GM12891 (cell line): ENCODE measurements around the gene PUDP.
"Not testable (repeated sequence)": the region's sequence is repeated elsewhere in the genome, so short reads cannot be mapped to it uniquely, and the experiment has no call there.

Source experiments
- DNase-seq: peaks from one replicate; pipeline ENCODE4 v3.0.0; 2011; ENCODE audit warnings: low spot score; ENCODE audit not compliant: insufficient read length
- FAIRE-seq: peaks from 2 replicates; lab custom pipeline; 2011; peaks lifted over from hg19 to GRCh38; lab: Jason Lieb, UNC
- PAX5 ChIP-seq: IDR thresholded peaks from 2 replicates; pipeline ENCODE4 v1.6.1; 2011; ENCODE audit warnings: low read length, moderate library complexity, mild to moderate bottlenecking; ENCODE audit not compliant: insufficient read depth, severe bottlenecking
- POLR2A ChIP-seq: IDR thresholded peaks from 2 replicates; pipeline ENCODE4 v1.6.1; 2011; ENCODE audit warnings: low read depth, low read length, control low read depth
- POLR2AphosphoS5 ChIP-seq: IDR thresholded peaks from 2 replicates; pipeline ENCODE4 v1.6.1; 2011; ENCODE audit warnings: low read depth, low read length, control low read depth
- POU2F2 ChIP-seq: IDR thresholded peaks from 2 replicates; pipeline ENCODE4 v1.6.1; 2011; ENCODE audit warnings: low read depth, mild to moderate bottlenecking, control low read depth, low read length, moderate library complexity
- SPI1 ChIP-seq: IDR thresholded peaks from 2 replicates; pipeline ENCODE4 v1.6.1; 2011; ENCODE audit warnings: low read depth, low read length, control low read depth
- TAF1 ChIP-seq: IDR thresholded peaks from 2 replicates; pipeline ENCODE4 v1.6.1; 2011; ENCODE audit warnings: low read depth, low read length, control low read depth

Gene PUDP

GRCh38 chrX:7027071-7027470 lies 120.9 kb downstream of the PUDP start:
- TF ChIP-seq SPI1 (no peak), TAF1 (no peak), PAX5 (no peak), POU2F2 (no peak)
- FAIRE-seq: no peak

GRCh38 chrX:7026365-7026764 lies 121.6 kb downstream of the PUDP start:
- not testable (repeated sequence) for DNase-seq, FAIRE-seq

More at GRCh38 chrX:7027071-7027470, 120.9 kb downstream of the PUDP start:
- no peak for DNase-seq

- FAIRE-seq (peak; percentile 98), DNase-seq (no peak)
- TF ChIP-seq TAF1 (no peak), POU2F2 (no peak), PAX5 (no peak), SPI1 (no peak), POLR2A (no peak), POLR2AphosphoS5 (no peak)
These were observed 122.5 kb downstream of the PUDP start for GRCh38 chrX:7025471-7025870.

- TF ChIP-seq POLR2AphosphoS5 (no peak), PAX5 (no peak), TAF1 (no peak), POU2F2 (no peak), POLR2A (no peak), SPI1 (no peak)
- DNase-seq (no peak), FAIRE-seq (no peak)
These were observed 123.1 kb downstream of the PUDP start for GRCh38 chrX:7024850-7025249.

GRCh38 chrX:7022996-7023395 lies 125.0 kb downstream of the PUDP start:
- DNase-seq: not testable (repeated sequence)
- peak; percentile 62 for FAIRE-seq

- FAIRE-seq: no peak
- TF ChIP-seq POLR2AphosphoS5: no peak
These were observed 126.0 kb downstream of the PUDP start for GRCh38 chrX:7021991-7022390.

GRCh38 chrX:7019555-7019954 lies 128.4 kb downstream of the PUDP start:
- TF ChIP-seq TAF1: no peak
- TF ChIP-seq POLR2AphosphoS5: no peak
- no peak for TF ChIP-seq PAX5
- TF ChIP-seq POU2F2: no peak
- no peak for TF ChIP-seq POLR2A
- TF ChIP-seq SPI1: no peak
- DNase-seq: no peak
- no peak for FAIRE-seq

More at GRCh38 chrX:7021991-7022390, 126.0 kb downstream of the PUDP start:
- DNase-seq: no peak

- peak; percentile 52 for FAIRE-seq
- not testable (repeated sequence) for DNase-seq
These were observed 135.6 kb downstream of the PUDP start for GRCh38 chrX:7012262-7012834.

- DNase-seq, FAIRE-seq: not testable (repeated sequence)
These were observed 137.1 kb downstream of the PUDP start for GRCh38 chrX:7010897-7011296.

- FAIRE-seq, DNase-seq: not testable (repeated sequence)
These were observed 140.6 kb downstream of the PUDP start for GRCh38 chrX:7007328-7007727.
